CD4-positive, alpha-beta T cell treated with Interleukin-4 for 1 hour (primary cell): ENCODE data around the gene HCN2.
A peak's percentile ranks its signal among the peaks of the same experiment; 100 is the strongest.
"Not testable (repeated sequence)": the region's sequence is repeated elsewhere in the genome, so short reads cannot be mapped to it uniquely, and the experiment has no call there.

Experiments used
- DNase-seq, 2 donors: peaks; one replicate each; pipeline ENCODE4 v3.0.0-alpha.2; 2020 to 2022

The HCN2 gene

GRCh38 chr19:588093-588740 lies 1.5 kb upstream of the HCN2 start:
- peak; percentile 63 to 72 for DNase-seq

GRCh38 chr19:588741-589692 lies 664 bp upstream of the HCN2 start:
- DNase-seq, result peak in 1 of 2 donors; percentile 20

DNA sequence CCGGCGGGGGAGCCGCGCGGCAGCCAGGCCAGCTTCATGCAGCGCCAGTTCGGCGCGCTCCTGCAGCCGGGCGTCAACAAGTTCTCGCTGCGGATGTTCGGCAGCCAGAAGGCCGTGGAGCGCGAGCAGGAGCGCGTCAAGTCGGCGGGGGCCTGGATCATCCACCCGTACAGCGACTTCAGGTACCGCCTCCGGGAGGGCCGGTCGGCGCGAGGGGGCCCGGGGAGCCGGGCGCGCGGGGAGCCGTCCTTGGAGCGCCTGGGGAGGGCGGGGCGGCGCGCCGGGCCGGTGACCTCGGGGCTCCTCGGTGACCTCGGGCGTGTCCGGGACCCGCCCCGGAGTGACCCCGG lies 690 bp downstream of the HCN2 start:
- DNase-seq, result peak in 1 of 2 donors; percentile 31

- no peak for DNase-seq
Measured at GRCh38 chr19:590750-591098, 1.0 kb downstream of the HCN2 start.

DNA sequence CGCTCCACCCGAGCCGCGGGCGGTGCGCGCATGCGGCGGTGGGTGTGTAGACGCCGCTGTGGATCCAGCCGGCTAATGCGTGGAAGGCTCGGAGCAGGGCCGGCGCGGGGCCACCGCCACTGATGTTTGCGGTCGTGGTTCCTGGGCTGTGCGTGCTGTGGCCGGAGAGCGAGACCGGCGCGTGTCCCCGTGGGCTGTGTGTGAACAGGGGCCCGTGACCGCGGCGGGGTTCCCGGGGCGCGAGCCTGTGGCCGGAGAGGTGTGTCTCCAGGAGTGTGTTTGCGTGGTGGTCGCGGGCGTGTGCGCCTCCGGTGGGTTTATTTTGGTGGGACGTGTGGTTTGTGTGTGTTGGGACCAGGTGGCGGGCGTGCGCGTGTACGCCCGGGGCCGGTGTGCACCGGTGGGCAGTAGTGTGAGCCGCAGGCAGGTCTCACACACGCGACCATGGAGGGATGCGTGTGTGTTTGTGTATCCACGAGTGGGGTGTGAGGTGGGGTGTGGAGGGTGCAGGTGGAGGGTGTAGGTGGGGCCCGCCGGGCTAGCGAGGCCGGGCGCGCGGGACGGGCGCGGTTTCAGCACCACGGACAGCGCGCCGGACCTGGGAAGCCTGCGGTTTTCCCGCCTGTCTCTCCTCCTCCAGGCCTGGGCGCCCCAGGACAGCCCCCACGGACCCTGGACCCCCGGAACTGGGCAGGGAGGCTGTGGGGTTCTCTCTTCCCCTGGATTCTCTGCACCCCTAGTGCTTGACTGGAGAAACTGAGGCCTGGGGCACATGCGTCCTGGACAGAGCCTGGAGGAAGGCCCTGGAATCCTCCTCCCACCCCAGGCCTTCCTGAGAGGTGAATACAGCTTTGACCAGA lies 1.6 kb downstream of the HCN2 start:
- no peak for DNase-seq

DNA sequence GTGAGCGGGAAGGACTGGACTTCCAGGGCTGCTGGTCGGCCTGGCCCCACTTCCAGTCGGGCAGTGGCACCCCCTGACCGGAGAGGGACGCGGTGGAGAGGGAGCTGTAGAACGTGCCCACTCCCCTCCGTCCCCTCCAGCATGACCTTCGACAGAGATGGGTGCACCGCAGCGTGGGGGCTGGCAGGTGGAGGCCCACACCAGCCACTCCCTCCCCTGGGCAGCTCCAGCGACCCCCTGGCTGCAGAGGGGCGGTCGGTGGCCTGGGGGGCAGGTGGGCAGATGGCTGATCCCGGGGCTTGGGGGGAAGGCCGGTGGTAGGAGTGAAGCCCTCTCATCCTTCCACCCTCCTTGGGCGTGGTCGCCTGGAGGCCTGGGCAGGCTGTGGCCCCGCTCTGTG lies 2.4 kb downstream of the HCN2 start:
- DNase-seq, result no peak

- no peak for DNase-seq
Measured at GRCh38 chr19:593055-593454, 3.4 kb downstream of the HCN2 start.

DNA sequence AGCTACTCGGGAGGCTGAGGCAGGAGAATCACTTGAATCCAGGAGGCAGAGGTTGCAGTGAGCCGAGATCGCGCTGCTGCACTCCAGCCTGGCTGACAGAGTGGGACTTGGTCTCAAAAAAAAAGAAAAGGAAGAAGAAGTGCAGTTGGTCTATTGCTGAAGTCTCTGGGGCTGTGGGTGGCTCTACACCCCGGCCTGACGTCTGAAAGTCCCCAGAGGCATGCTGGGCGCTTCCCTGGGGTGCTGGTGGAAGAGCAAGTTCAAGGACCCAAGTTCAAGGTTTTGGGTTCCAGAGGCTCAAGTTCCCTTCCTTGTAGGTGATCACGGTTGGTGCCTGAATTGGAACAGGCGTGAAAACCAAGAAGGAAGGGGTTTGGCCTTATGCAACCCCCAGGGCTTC lies 3.8 kb downstream of the HCN2 start:
- no peak for DNase-seq

DNA sequence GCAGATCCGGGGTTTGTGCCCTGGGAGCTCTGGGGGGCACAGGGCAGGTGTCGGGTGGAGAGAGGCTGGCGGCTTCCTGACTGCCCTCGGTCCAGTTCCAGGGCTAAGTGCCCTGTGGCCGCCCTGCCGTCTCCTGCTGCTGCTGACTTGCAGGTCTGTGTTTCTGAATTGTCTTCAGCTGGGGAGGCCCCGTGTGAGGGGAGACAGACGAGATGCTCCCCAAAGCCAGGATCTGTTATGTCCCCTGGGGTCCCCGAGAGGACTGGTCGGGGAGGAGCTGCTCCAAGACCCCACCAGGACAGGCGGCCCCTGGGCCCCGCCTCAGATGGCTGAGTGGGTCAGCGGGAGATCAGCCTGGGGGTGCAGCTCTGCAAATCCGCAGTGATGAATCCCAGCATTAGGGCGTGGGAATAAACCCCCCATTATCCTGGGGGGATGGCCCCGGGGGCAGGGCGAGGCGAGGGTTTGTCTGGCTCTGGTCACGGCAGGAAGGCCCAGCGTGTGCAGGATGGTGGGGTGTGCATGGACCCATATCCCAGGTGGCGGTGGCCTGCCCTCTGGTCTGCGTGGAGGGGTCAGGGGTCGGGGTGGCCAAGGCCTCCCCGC lies 4.7 kb downstream of the HCN2 start:
- no peak for DNase-seq

GRCh38 chr19:595326-596262 lies 5.9 kb downstream of the HCN2 start:
- no peak for DNase-seq

- no peak for DNase-seq
Measured at GRCh38 chr19:596263-596655, 6.6 kb downstream of the HCN2 start.

DNA sequence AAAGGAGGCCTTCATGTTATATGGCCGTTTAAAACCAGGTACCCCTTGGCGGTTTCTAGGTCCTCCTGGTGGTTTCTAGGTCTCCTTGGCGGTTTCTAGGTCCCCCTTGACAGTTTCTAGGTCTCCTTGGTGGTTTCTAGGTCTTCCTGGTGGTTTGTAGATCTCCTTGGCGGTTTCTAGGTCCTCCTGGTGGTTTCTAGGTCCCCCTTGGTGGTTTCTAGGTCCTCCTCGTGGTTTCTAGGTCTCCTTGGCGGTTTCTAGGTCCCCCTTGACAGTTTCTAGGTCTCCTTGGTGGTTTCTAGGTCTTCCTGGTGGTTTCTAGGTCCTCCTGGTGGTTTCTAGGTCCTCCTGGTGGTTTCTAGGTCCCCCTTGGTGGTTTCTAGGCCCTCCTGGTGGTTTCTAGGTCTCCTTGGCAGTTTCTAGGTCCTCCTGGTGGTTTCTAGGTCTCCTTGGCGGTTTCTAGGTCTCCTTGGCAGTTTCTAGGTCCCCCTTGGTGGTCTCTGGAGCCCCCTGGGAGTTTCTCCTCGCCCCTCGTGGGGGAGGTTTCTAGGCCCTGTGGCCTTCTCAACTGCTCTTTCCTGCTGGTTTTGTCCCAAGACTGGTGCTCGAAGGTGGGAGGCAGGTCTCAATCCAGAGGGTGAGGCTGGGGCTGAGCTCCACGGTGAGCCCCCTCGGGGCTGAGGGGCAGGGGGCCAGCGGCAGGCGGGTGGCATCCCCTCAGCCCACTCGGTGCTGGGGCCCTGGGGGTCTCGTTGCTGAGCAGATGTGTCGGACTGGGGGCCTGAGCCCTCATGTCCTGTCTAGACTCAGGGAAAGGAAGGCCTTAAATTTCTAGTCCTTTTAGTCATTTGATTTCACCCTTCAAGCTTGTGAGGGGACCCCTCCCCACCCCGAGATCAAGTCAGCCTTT lies 8.0 kb downstream of the HCN2 start:
- DNase-seq, result no peak

GRCh38 chr19:601310-601709 lies 11.6 kb downstream of the HCN2 start:
- DNase-seq, result no peak

DNA sequence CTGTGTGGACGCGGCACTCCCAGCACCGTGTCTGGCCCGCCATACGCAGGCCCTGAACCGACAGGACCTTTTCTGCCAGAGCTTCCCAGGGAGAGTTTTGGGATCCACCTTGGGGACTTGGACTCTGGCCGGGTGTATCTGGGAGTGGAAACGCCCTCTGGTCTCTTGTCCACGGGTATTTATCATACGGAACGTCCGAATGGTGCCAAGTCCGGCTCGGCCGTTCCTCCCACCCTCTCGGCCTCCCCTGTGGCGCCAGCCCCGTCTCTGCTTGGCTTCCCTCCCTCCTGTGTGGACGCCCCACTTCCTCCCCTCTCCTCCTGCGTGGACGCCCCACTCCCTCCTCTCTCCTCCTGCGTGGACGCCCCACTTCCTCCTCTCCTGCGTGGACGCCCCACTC lies 12.1 kb downstream of the HCN2 start:
- no peak for DNase-seq

DNA sequence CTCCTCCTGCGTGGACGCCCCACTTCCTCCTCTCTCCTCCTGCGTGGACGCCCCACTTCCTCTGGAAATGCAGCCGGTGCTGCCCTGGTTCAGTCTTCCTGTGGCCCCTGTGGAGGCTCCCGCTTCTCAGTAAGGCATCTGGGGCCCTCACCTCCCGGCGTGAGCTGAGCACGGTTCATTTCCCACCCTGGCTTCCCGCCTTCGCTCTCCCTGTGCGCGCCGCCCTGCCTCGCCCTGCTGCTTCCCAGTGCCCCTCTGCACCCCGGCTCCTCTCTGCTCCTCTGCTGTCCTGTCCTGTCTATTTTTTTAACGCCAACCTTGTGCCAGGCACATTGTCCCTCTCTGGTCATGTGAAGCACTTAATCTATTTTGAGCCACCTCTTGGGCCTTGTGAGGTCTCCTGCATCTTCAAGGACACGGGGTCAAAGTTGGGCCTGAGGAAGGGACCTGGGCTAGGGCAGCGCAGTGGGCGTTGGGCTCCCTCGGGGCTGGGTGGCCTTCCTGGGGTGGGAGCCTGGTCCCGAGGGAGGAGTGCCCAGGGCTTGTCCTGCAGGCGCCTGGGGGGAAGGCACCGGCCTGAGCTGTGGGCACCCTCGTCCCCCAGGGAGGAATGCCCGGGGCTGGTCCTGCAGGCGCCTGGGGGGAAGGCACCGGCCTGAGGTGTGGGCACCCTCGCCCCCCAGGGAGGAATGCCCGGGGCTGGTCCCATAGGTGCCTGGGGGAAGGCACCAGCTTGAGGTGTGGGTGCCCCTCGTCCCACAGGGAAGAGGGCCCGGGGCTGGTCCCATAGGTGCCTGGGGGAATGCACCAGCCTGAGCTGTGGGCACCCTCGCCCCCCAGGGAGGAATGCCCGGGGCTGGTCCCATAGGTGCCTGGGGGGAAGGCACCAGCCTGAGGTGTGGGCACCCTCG lies 13.0 kb downstream of the HCN2 start:
- no peak for DNase-seq

GRCh38 chr19:603302-603639 lies 13.6 kb downstream of the HCN2 start:
- not testable (repeated sequence) for DNase-seq

DNA sequence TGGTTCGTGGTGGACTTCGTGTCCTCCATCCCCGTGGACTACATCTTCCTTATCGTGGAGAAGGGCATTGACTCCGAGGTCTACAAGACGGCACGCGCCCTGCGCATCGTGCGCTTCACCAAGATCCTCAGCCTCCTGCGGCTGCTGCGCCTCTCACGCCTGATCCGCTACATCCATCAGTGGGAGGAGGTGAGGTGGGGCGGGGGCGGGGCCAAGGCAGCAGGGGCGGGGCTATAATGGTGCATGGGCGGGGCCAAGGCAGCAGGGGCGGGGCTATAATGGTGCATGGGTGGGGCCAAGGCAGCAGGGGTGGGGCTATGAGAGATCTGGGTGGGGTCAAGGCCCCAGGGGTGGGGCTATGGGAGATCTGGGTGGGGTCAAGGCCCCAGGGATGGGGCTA lies 14.1 kb downstream of the HCN2 start:
- DNase-seq, result not testable (repeated sequence)

DNA sequence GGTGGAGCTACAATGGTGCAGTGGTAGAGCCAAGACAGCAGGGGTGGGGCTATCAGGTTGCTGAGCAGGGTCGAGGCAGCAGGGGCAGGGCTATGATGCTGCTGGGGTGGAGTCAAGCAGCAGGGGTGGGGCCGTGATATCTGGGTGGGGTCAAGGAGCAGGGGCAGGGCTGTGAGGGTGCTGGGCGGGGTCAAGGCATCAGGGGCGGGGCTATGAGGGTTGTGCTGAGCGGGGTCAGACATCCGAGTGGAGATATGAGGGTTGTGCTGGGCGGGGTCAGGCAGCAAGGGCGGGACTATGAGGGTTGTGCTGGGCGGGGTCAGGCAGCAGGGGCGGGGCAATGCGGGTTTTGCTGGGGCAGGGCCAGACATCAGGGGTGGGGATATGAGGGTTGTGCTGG lies 14.7 kb downstream of the HCN2 start:
- peak; percentile 34 to 41 for DNase-seq

GRCh38 chr19:605061-605971 lies 15.6 kb downstream of the HCN2 start:
- DNase-seq, result not testable (repeated sequence)
